ENCODE results near the gene ABO.

DNA sequence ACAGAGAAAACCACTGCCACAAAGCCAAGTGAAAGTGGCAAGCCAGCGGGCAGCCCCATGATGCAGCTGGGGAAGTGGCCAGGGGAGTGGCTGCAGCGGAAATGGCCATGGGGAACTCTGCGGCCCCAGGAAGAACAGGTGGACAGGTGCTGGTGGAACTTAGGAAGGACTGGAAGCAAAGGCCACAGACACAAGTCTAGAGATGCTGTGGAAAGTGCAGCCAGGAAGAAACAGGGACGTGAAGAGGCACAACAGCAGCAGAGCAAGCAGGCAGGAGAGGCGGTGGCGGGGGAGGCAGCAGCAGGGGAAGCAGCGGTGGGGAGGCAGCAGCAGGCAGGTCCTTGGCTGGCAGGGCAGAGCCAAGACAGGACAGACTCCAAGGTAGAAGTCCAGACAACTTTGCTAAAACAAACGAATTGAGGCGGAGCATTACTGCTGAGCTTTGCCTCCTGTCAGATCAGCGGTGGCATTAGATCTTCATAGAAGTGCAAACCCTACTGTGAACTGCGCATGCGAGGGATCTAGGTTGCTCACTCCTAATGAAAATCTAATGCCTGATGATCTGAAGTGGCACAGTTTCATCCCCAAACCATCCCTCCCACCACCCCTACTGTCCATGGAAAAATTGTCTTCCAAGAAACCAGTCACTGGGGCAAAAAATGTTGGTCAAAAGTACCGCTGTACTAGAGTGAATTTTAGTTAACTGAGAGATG lies 49.1 kb upstream of the ABO start:
- no peak for TF ChIP-seq POLR2AphosphoS5 (IDR thresholded peaks at IDR 0.05; ENCODE audit: low read depth, low read length)
- TF ChIP-seq, protein P1, sequence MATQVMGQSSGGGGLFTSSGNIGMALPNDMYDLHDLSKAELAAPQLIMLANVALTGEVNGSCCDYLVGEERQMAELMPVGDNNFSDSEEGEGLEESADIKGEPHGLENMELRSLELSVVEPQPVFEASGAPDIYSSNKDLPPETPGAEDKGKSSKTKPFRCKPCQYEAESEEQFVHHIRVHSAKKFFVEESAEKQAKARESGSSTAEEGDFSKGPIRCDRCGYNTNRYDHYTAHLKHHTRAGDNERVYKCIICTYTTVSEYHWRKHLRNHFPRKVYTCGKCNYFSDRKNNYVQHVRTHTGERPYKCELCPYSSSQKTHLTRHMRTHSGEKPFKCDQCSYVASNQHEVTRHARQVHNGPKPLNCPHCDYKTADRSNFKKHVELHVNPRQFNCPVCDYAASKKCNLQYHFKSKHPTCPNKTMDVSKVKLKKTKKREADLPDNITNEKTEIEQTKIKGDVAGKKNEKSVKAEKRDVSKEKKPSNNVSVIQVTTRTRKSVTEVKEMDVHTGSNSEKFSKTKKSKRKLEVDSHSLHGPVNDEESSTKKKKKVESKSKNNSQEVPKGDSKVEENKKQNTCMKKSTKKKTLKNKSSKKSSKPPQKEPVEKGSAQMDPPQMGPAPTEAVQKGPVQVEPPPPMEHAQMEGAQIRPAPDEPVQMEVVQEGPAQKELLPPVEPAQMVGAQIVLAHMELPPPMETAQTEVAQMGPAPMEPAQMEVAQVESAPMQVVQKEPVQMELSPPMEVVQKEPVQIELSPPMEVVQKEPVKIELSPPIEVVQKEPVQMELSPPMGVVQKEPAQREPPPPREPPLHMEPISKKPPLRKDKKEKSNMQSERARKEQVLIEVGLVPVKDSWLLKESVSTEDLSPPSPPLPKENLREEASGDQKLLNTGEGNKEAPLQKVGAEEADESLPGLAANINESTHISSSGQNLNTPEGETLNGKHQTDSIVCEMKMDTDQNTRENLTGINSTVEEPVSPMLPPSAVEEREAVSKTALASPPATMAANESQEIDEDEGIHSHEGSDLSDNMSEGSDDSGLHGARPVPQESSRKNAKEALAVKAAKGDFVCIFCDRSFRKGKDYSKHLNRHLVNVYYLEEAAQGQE (IDR thresholded peaks at IDR 0.05; ENCODE audit: insufficient read depth in 1 of 2, low read depth in 2 of 2, low read length in 2 of 2) = no peak
- TF ChIP-seq SIN3A (IDR thresholded peaks at IDR 0.05; ENCODE audit: borderline replicate concordance, insufficient read depth, low read length) = no peak
- TF ChIP-seq FOXP2 (optimal IDR thresholded peaks at IDR 0.05; ENCODE audit: borderline replicate concordance, extremely low read depth, extremely low read length, insufficient read depth) = no peak
- no peak for TF ChIP-seq TAF1 (IDR thresholded peaks at IDR 0.05; ENCODE audit: borderline replicate concordance, insufficient read depth, low read length)
